ENCODE results near the gene GIMAP8. TPM values are rescaled to one million over a fixed set of nuclear protein-coding genes. Genes with fewer than 3 reads are reported as not detected.
"Not testable (repeated sequence)": the region's sequence is repeated elsewhere in the genome, so short reads cannot be mapped to it uniquely, and the experiment has no call there.

Gene GIMAP8
- total RNA-seq, 1 donor from 2014 or later, result not detected

DNA sequence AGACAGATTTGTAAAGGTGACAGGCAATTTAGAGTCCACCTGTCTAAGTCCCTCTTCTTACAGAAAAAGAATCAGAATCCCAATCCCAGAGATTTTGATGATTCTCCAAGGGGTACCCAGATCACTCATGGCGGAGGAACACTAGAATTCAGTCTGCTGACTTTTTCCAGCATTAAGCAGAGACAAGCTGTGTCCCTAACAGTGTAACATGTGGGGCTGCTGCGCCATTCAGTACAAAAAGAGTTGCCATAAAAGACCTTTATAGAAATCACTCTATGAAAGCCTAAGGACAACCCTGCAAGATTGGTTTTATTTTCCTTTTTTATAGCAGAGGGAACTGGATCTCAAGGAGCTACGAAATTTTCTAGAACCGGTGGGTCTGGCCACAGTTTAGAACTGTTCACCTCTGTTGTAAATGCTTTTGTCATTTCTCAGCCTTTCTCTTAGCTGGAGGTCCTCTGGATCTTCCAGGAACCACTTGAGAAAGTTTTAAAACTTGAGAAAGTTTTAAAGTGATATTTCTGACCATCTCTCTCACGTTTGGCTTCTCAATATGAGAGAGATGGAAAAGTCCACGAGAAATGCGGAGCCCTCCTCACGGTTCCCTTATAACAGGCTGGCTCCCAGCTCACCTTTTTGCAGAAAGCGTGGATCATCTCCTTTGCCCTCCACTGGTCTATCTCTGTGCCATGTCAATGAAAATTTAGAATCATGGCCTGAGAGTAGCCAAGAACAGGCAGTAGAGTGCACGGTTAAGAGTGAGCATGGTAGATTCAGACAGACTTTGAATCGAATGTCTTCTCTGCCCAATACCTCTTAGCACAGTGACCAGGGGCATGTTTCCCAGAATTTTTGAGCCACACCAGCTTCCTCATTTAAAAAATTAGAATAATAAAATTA is 65.1 kb downstream of the GIMAP8 start:
- no peak for TF ChIP-seq CTCF (conservative IDR thresholded peaks at IDR 0.05; ENCODE audit: low read depth, low read length)
- H3K4me3 ChIP-seq (ENCODE audit: low read depth, low read length), result no peak overlapping the region
- no peak for DNase-seq (ENCODE audit: low read depth)

GRCh38 chr7:150516956-150517745 is 66.7 kb downstream of the GIMAP8 start:
- DNase-seq (ENCODE audit: low read depth), result no peak
- TF ChIP-seq CTCF (conservative IDR thresholded peaks at IDR 0.05; ENCODE audit: low read depth, low read length), result no peak
- H3K4me3 ChIP-seq (ENCODE audit: low read depth, low read length), result no peak overlapping the region

GRCh38 chr7:150519310-150519709 is 68.9 kb downstream of the GIMAP8 start:
- TF ChIP-seq CTCF (conservative IDR thresholded peaks at IDR 0.05; ENCODE audit: low read depth, low read length), result no peak
- no peak overlapping the region for H3K4me3 ChIP-seq (ENCODE audit: low read depth, low read length)
- no peak for DNase-seq (ENCODE audit: low read depth)

DNA sequence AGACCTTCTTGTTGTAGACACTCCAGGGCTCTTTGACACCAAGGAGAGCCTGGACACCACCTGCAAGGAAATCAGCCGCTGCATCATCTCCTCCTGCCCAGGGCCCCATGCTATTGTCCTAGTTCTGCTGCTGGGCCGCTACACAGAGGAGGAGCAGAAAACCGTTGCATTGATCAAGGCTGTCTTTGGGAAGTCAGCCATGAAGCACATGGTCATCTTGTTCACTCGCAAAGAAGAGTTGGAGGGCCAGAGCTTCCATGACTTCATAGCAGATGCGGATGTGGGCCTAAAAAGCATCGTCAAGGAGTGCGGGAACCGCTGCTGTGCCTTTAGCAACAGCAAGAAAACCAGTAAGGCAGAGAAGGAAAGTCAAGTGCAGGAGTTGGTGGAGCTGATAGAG is 69.7 kb downstream of the GIMAP8 start:
- no peak for DNase-seq (ENCODE audit: low read depth)
- no peak for TF ChIP-seq CTCF (conservative IDR thresholded peaks at IDR 0.05; ENCODE audit: low read depth, low read length)

DNA sequence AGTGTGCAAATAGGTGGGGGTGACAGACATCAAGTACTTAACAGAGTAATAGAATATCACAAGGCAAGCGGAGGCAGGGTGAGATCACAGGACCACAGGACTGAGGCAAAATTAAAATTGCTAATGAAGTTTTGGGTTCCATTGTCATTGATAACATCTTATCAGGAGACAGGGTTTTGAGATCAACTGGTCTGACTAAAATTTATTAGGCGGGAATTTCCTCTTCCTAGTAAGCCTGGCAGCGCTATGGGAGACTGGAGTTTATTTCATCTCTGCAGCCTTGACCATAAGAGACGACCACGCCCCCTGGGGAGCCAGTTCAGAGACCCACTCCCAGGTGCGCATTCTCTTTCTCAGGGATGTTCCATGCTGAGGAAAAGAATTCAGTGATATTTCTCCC is 72.5 kb downstream of the GIMAP8 start:
- not testable (repeated sequence) for H3K4me3 ChIP-seq (ENCODE audit: low read depth, low read length); DNase-seq (ENCODE audit: low read depth)

More for the DNA sequence above, 69.7 kb downstream of the GIMAP8 start:
- H3K4me3 ChIP-seq (ENCODE audit: low read depth, low read length), result no peak overlapping the region

DNA sequence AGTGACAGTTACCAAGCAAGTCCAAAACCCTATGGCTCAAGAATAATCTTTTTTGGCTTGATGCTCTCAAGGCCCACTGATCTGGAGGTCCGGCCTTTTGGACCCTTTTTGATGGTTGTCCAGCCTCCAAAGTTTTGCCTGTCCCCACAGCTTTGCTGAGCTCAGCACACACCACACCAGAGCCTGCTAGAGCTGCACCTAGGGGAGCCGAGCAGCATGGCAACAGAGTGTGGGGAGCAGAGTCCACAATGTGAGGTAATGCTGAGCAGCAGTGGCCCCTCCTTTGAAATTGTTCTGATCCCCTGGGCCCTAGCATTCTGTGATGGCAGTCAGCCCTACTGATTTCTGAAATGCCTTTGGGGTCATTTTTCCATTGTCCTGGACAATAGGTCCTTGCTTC is 73.6 kb downstream of the GIMAP8 start:
- no peak for DNase-seq (ENCODE audit: low read depth)
- TF ChIP-seq CTCF (conservative IDR thresholded peaks at IDR 0.05; ENCODE audit: low read depth, low read length), result no peak

More for the DNA sequence above, 73.6 kb downstream of the GIMAP8 start:
- no peak overlapping the region for H3K4me3 ChIP-seq (ENCODE audit: low read depth, low read length)

Other genes with a start within 250 kb of the GIMAP8 start
- 45.4 and 60.3 TPM in 2 replicates for gene LRRC61, start 127.3 kb upstream of the GIMAP8 start, total RNA-seq
- 5.5 and 22.1 TPM in 2 replicates for gene ACTR3C, start 127.1 kb upstream of the GIMAP8 start, total RNA-seq
- 6.1 and 9.1 TPM in 2 replicates for gene RARRES2, start 109.0 kb upstream of the GIMAP8 start, total RNA-seq
- 127 and 218 TPM in 2 replicates for gene REPIN1, start 81.8 kb upstream of the GIMAP8 start, total RNA-seq
- 4.8 and 8.6 TPM in 2 replicates for gene ZNF775, start 71.3 kb upstream of the GIMAP8 start, total RNA-seq
- not detected in 2 replicates for gene GIMAP7, start 64.2 kb downstream of the GIMAP8 start, total RNA-seq
- gene GIMAP4, start 116.8 kb downstream of the GIMAP8 start, total RNA-seq, result not detected in 2 replicates
- gene GIMAP6, start 181.8 kb downstream of the GIMAP8 start, total RNA-seq, result not detected in 2 replicates
- 0.07 TPM in 1 of 2 replicates, not detected in the other for gene GIMAP2, start 235.1 kb downstream of the GIMAP8 start, total RNA-seq